ENCODE results near the gene TANC1.

Gene TANC1

GRCh38 chr2:158996378-158996993 lies 28.0 kb downstream of the TANC1 start:
- DNase-seq, result no peak

- no peak for DNase-seq
These were observed 28.8 kb downstream of the TANC1 start for GRCh38 chr2:158997037-158997790.

- no peak for DNase-seq
These were observed 30.3 kb downstream of the TANC1 start for GRCh38 chr2:158998551-158999248.

GRCh38 chr2:158999458-158999857 lies 31.0 kb downstream of the TANC1 start:
- DNase-seq, result no peak

- DNase-seq, result no peak
These were observed 31.6 kb downstream of the TANC1 start for GRCh38 chr2:159000072-159000471.

- DNase-seq, result no peak
These were observed 34.1 kb downstream of the TANC1 start for GRCh38 chr2:159002462-159003111.

- no peak for DNase-seq
These were observed 35.1 kb downstream of the TANC1 start for GRCh38 chr2:159003555-159003954.

GRCh38 chr2:159004849-159005248 lies 36.4 kb downstream of the TANC1 start:
- DNase-seq, result no peak

- DNase-seq, result no peak
These were observed 41.5 kb downstream of the TANC1 start for GRCh38 chr2:159009940-159010339.

- no peak for DNase-seq
These were observed 41.9 kb downstream of the TANC1 start for GRCh38 chr2:159010340-159010739.

GRCh38 chr2:159010963-159011362 lies 42.5 kb downstream of the TANC1 start:
- no peak for DNase-seq

GRCh38 chr2:159012142-159012541 lies 43.7 kb downstream of the TANC1 start:
- DNase-seq, result no peak

- DNase-seq, result no peak
These were observed 44.7 kb downstream of the TANC1 start for GRCh38 chr2:159013103-159013502.

GRCh38 chr2:159015174-159015573 lies 46.7 kb downstream of the TANC1 start:
- DNase-seq, result no peak

- no peak for DNase-seq
These were observed 47.4 kb downstream of the TANC1 start for GRCh38 chr2:159015823-159016222.

- DNase-seq, result no peak
These were observed 49.4 kb downstream of the TANC1 start for GRCh38 chr2:159017837-159018236.

GRCh38 chr2:159019021-159019420 lies 50.6 kb downstream of the TANC1 start:
- no peak for DNase-seq

GRCh38 chr2:159022019-159022418 lies 53.6 kb downstream of the TANC1 start:
- no peak for DNase-seq

GRCh38 chr2:159026170-159026569 lies 57.7 kb downstream of the TANC1 start:
- no peak for DNase-seq

- DNase-seq, result no peak
These were observed 60.3 kb downstream of the TANC1 start for GRCh38 chr2:159028776-159029175.

- DNase-seq, result no peak
These were observed 61.5 kb downstream of the TANC1 start for GRCh38 chr2:159029936-159030335.

GRCh38 chr2:159030674-159031380 lies 62.4 kb downstream of the TANC1 start:
- DNase-seq, result no peak

- DNase-seq, result no peak
These were observed 63.7 kb downstream of the TANC1 start for GRCh38 chr2:159032146-159032545.
